GF-D8 (cell line): ENCODE results near the gene CXCL16.
"Not testable (repeated sequence)": the region's sequence is repeated elsewhere in the genome, so short reads cannot be mapped to it uniquely, and the experiment has no call there.

Source experiments
- DNase-seq: peaks from one replicate; lab custom pipeline; 2025; lab: John Stamatoyannopoulos, UW

Gene CXCL16

DNA sequence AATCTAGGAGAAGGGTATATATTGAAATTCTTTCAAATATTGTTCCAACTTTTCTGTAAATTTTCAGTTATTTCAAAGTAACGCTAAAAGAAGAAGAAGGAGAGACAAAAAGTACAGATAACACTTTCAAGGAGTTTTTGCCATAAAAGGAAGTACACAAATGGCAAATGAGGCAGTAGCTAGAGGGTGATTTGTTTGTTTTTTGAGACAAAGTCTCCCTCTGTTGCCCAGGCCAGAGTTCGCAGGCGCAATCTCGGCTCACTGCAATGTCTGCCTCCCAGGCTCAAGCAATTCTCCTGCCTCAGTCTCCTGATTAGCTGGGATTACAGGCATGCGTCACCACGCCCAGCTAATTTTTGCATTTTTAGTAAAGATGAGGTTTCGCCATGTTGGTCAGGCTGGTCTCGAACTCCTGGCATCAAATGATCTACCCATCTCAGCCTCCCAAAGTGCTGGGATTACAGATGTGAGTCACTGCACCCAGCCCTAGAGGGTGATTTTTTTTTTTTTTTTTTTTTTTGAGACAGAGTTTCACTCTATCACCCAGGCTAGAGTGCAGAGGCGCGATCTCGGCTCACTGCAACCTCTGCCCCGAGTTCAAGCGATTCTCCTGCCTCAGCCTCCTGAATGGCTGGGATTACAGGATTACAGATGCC lies 40.2 kb downstream of the CXCL16 start:
- not testable (repeated sequence) for DNase-seq

DNA sequence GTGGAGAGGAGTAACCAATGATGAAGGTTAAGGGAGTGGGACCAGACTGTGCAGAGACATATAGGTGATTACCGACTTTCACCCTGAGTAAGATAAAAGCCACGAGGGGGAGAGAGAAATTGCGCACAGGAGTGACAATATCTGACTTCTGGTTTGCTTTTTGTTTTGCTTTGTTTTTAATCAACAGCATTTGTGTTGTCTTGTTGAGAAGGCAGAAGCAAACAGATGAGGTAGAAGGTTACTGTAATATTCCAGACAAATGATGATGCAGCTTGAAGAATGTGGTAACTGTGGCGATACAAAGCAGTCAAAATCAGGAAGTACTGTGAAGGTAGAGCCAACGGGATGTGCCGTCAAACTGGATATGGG lies 43.3 kb downstream of the CXCL16 start:
- peak; percentile 5 for DNase-seq

DNA sequence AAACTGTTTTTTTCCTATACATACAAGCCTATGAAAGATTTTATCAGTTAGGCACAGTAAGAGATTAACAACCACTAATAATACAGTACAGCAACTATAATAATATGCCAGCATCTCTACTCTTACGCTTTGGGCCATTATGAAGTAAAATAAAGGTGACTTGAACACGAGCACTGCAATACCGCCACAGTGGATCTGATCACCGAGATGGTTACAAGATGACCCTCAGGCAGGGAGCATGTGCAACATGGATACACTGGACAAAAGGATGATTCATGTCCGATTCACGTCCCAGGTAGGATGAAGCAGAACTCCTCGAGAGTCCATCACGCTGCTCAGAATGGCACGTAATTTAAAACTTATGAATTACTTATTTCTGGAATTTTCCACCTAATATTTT lies 46.3 kb downstream of the CXCL16 start:
- no peak for DNase-seq

DNA sequence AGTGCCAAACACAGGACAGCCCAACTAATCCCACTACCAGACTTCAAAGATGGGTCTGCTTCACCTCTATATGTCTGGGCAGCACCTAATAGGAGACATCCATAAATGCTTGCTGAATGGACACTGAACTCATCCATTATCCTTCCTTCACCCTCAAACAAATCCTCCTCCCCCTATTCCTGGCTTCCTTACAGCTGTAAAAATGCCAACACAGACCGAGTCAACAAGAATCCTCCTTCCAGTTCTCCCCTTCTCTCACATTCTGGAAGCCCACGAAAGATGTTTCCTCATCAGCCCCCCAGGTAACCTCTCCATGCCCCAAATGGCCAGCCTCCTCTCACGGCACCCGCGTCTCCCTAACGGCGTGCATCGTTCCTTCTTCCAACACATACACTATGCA lies 48.0 kb downstream of the CXCL16 start:
- DNase-seq: no peak

DNA sequence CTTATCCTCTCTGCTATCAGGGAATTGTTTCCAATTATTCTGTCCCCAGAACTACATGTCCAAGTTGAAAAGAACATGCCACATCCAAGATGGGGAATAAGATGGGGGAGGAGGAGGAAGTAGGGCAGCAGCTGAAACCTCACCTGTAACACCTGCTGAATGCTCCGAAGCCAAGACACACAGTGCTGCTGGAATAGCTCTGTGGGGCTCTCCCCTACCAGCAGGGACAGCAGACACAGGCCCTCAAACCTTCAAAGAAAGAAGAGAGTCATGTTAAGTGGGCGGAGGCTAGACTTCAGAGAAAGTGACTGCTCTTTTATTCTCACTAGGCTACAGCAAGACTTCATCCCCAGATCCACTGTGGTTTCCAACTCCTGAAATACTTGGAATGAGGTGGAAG lies 49.0 kb downstream of the CXCL16 start:
- DNase-seq: no peak

DNA sequence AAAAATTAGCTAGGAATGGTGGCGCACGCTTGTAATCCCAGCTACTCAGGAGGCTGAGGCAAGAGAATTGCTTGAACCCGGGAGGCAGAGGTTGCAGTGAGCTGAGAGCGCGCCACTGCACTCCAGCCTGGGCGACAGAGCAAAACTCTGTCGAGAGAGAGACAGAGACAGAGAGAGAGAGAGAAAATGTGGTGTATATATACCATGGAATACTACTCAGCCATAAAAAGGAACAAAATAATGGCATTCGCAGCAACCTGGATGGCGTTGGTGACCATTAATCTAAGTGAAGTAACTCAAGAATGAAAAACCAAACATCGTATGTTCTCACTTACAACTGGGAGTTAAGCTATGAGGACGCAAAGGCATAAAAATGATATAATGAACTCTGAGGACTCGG lies 49.9 kb downstream of the CXCL16 start:
- DNase-seq: not testable (repeated sequence)

DNA sequence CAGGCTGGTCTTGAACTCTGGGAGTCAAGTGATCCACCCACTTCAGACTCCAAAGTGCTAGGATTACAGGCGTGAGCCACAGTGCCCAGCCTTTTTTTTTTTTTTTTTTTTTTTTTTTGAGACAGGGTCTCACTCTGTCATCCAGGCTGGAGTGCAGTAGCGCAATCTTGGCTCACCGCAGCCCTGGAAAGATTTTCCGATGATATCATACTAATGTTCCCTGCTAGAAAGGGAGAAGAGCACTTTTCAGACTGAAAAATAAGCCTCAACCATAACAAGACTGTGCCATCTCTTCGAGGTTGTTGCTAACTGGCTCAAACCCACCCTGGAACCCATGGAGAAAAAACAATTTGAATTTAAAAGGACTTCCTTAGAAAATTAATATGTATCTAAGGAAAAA lies 56.0 kb downstream of the CXCL16 start:
- not testable (repeated sequence) for DNase-seq
